Measurements from ENCODE around the gene OTP. TPM values are rescaled to one million over a fixed set of nuclear protein-coding genes. Genes with fewer than 3 reads are reported as not detected.

Gene OTP
- total RNA-seq, 1 donor from 2014 or later = not detected

DNA sequence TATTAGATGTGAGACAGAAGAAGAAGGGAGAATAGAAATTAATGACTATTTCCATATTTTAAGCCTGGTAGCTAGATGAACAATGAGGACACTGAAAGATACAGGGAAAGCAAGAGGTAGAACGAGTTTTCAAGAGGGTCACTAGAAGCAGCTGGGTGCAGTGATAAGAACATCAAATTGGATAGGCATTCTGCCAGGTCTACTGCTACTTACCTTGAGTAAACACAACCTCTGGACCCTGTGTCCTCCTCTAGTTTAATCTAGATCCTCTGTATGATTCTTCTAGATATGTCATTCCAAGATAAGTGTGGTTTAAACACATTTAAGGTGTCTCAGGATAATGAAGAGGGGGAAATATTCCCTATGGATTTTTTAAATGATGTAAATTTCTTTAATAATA is 31.2 kb downstream of the OTP start:
- H3K27me3 ChIP-seq = peaks cover 8% of the 10 kb centered on the region

DNA sequence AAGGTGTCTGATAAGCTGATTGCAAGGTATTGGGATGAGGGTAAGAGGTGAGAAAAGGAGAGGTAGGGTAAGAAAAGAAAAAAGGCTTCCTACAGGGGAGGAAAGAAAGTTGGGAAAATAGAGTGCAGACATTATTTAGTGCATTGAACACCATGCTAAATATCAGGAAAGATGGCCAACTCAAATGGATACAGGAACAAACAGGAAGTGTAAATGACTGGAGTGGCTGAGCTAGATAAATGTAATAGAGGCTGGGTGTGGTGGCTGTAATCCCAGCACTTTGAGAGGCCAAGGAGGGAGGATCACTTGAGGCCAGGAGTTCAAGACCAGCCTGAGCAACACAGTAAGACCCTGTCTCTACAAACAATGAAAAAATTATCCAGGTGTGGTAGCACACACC is 32.2 kb downstream of the OTP start:
- TF ChIP-seq EZH2 (IDR thresholded peaks at IDR 0.05) (no peak), EZH2phosphoT487 (IDR thresholded peaks at IDR 0.05) (no peak)
- TF ChIP-seq, protein P1, sequence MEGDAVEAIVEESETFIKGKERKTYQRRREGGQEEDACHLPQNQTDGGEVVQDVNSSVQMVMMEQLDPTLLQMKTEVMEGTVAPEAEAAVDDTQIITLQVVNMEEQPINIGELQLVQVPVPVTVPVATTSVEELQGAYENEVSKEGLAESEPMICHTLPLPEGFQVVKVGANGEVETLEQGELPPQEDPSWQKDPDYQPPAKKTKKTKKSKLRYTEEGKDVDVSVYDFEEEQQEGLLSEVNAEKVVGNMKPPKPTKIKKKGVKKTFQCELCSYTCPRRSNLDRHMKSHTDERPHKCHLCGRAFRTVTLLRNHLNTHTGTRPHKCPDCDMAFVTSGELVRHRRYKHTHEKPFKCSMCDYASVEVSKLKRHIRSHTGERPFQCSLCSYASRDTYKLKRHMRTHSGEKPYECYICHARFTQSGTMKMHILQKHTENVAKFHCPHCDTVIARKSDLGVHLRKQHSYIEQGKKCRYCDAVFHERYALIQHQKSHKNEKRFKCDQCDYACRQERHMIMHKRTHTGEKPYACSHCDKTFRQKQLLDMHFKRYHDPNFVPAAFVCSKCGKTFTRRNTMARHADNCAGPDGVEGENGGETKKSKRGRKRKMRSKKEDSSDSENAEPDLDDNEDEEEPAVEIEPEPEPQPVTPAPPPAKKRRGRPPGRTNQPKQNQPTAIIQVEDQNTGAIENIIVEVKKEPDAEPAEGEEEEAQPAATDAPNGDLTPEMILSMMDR (IDR thresholded peaks at IDR 0.05) = no peak

More for the DNA sequence above, 31.2 kb downstream of the OTP start:
- no peak overlapping the region for H3K9ac ChIP-seq
- H3K36me3 Mint-ChIP-seq = no peaks in the 10 kb centered on the region
- H3K4me3 Mint-ChIP-seq = no peak overlapping the region
- H3K9me3 Mint-ChIP-seq = peaks cover 12% of the 10 kb centered on the region
- H3K4me3 ChIP-seq = no peak overlapping the region
- no peaks in the 10 kb centered on the region for H3K27me3 Mint-ChIP-seq (ENCODE audit: insufficient read depth, low read depth)
- H3K9me3 ChIP-seq (ENCODE audit: low read depth) = no peaks in the 10 kb centered on the region
- no peak overlapping the region for H3K27ac ChIP-seq
- no peak overlapping the region for H3K4me2 ChIP-seq
- no peak overlapping the region for H2AFZ ChIP-seq (replicated peaks)
- no peak overlapping the region for H3K27ac Mint-ChIP-seq
- H4K20me1 ChIP-seq (ENCODE audit: low read depth) = no peaks in the 10 kb centered on the region
- no peak for TF ChIP-seq EZH2phosphoT487 (IDR thresholded peaks at IDR 0.05)
- TF ChIP-seq EZH2 (IDR thresholded peaks at IDR 0.05) = no peak
- TF ChIP-seq, protein P1 (IDR thresholded peaks at IDR 0.05) = no peak
- no peaks in the 10 kb centered on the region for H3K36me3 ChIP-seq
- H3K4me1 Mint-ChIP-seq = no peaks in the 10 kb centered on the region
- no peaks in the 10 kb centered on the region for H3K79me2 ChIP-seq (ENCODE audit: low read depth)
- DNase-seq (ENCODE audit: low spot score) = no peak
- no peaks in the 10 kb centered on the region for H3K4me1 ChIP-seq
- H3F3A ChIP-seq (ENCODE audit: low read depth) = no peaks in the 10 kb centered on the region

DNA sequence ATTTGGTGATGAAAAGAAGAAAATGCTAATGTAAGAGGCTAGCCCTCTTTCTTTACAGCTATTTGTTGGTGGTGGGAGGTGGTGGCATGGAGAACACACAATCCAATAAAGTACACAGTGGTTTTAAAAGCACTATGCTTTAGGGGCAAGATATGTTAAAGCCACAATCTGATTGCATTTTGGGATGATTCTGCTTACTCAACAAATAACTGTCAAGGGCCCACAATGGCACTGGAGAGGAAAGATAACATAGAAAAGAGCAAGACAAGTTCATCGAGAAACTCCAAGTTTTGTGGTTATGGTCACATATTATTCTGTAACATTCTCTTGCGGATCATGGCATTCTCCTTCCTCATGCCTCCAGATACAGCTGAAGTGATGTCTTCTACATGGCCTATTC is 38.8 kb downstream of the OTP start:
- no peaks in the 10 kb centered on the region for H3K36me3 Mint-ChIP-seq
- H2AFZ ChIP-seq (replicated peaks) = no peak overlapping the region
- no peaks in the 10 kb centered on the region for H4K20me1 ChIP-seq (ENCODE audit: low read depth)
- H3K79me2 ChIP-seq (ENCODE audit: low read depth) = no peaks in the 10 kb centered on the region
- H3K4me2 ChIP-seq = no peak overlapping the region
- no peak overlapping the region for H3K4me3 ChIP-seq
- no peak overlapping the region for H3K9ac ChIP-seq
- H3K27ac ChIP-seq = no peak overlapping the region
- H3K4me3 Mint-ChIP-seq = no peak overlapping the region
- no peak for DNase-seq (ENCODE audit: low spot score)
- H3K27ac Mint-ChIP-seq = no peak overlapping the region
- H3K4me1 ChIP-seq = no peaks in the 10 kb centered on the region
- no peaks in the 10 kb centered on the region for H3K36me3 ChIP-seq
- peaks cover 2% of the 10 kb centered on the region for H3K27me3 Mint-ChIP-seq (ENCODE audit: insufficient read depth, low read depth)
- H3K9me3 Mint-ChIP-seq = peaks cover 4% of the 10 kb centered on the region
- no peaks in the 10 kb centered on the region for H3K9me3 ChIP-seq (ENCODE audit: low read depth)
- TF ChIP-seq, protein P1 (IDR thresholded peaks at IDR 0.05) = no peak
- TF ChIP-seq EZH2phosphoT487 (IDR thresholded peaks at IDR 0.05) (no peak), EZH2 (IDR thresholded peaks at IDR 0.05) (no peak)
- H3F3A ChIP-seq (ENCODE audit: low read depth) = no peaks in the 10 kb centered on the region
- H3K4me1 Mint-ChIP-seq = no peaks in the 10 kb centered on the region
- H3K27me3 ChIP-seq = peaks cover 34% of the 10 kb centered on the region

More for the DNA sequence above, 32.2 kb downstream of the OTP start:
- Histone ChIP-seq H3K9ac (no peak overlapping the region), H3K4me3 (no peak overlapping the region), H3K79me2 (ENCODE audit: low read depth) (no peaks in the 10 kb centered on the region), H3K4me2 (no peak overlapping the region), H3K4me1 (no peaks in the 10 kb centered on the region), H2AFZ (replicated peaks) (no peak overlapping the region), H4K20me1 (ENCODE audit: low read depth) (no peaks in the 10 kb centered on the region), H3K36me3 (no peaks in the 10 kb centered on the region), H3K9me3 (ENCODE audit: low read depth) (no peaks in the 10 kb centered on the region), H3F3A (ENCODE audit: low read depth) (no peaks in the 10 kb centered on the region), H3K27me3 (peaks cover 13% of the 10 kb centered on the region), H3K27ac (no peak overlapping the region)
- Mint-ChIP-seq H3K36me3 (no peaks in the 10 kb centered on the region), H3K4me1 (no peaks in the 10 kb centered on the region), H3K4me3 (no peak overlapping the region), H3K27ac (no peak overlapping the region), H3K9me3 (peaks cover 12% of the 10 kb centered on the region), H3K27me3 (ENCODE audit: insufficient read depth, low read depth) (no peaks in the 10 kb centered on the region)
- no peak for DNase-seq (ENCODE audit: low spot score)

Data from neural progenitor cell (in vitro differentiated cells).